Measurements from ENCODE around the gene NMS.
A peak's percentile ranks its signal among the peaks of the same experiment; 100 is the strongest.
"Not testable (repeated sequence)": the region's sequence is repeated elsewhere in the genome, so short reads cannot be mapped to it uniquely, and the experiment has no call there.

The NMS gene

GRCh38 chr2:100470182-100470581 is at the start of gene NMS:
Gene NMS (plus strand): TSS chr2:100470482. CDS start chr2:100470489, 7 bp downstream.
- no peak for DNase-seq

GRCh38 chr2:100422320-100423055 is 47.8 kb upstream of the NMS start:
- no peak for DNase-seq

DNA sequence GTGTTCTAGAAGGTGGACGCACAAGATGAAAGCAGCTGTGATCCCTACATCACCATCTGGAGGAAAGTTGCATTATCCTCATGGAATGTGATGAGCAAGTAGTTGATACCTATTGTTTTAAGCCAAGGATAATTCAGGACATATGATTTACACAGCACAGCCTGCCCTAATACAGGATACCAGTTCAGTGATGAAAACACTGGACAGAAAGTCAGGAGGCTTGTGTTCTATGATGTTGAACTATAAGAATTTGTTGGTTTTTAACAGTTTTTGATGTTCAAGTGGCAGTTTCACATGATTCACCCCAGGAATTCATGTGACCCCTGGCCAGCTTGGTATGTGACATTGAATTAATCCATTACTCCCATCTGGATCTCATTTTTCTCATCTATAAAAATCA is 46.7 kb upstream of the NMS start:
- DNase-seq = no peak

- no peak for DNase-seq
These were observed 45.9 kb upstream of the NMS start for GRCh38 chr2:100424277-100424875.

- DNase-seq = no peak
These were observed 45.2 kb upstream of the NMS start for GRCh38 chr2:100425107-100425506.

DNA sequence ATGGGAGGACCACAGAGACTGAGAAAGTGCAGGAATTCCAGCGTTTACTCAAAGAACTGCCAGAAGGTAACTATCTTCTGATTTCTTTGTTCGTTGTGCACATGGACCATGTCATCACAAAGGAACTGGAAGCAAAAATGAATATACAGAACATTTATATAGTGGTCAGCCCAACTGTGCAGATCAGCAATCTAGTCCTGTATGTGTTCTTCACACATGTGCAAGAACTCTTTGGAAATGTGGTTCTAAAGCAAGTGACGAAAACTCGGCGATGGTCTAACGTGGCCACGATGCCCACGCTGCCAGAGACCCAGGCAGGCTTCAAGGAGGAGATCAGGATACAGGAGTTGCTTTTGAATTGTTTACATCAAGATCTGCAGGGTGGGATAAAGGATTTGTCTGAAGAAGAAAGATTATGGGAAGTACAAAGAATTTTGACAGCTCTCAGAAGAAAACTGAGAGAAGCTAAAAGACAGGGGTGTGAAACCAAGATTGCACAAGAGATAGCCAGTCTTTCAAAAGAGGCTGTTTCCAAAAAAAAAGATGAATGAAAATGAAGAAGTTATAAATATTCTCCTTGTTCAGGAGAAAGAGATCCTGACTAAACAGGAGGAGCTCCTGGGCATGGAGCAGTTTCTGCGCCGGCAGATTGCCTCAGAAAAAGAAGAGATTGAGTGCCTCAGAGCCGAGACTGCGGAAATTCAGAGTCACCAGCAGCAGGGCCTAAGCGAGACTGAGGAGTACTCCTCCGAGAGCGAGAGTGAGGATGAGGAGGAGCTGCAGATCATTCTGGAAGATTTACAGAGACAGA is 44.5 kb upstream of the NMS start:
- no peak for DNase-seq

DNA sequence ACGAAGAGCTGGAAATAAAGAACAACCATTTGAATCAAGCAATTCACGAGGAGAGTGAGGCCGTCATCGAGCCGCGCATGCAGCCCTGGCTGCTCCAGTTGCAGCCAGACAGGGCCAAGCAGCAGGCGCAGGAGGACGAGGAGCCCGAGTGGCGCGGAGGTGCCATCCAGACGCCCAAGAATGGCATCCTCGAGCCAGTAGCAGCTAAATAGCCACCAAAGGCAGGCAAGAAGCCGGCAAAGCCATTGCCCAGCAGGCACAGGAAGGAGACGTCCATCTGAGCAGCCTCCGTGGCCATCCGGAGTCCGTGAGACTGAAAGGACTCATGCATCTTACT is 43.9 kb upstream of the NMS start:
- no peak for DNase-seq

GRCh38 chr2:100427111-100427510 is 43.2 kb upstream of the NMS start:
- no peak for DNase-seq

DNA sequence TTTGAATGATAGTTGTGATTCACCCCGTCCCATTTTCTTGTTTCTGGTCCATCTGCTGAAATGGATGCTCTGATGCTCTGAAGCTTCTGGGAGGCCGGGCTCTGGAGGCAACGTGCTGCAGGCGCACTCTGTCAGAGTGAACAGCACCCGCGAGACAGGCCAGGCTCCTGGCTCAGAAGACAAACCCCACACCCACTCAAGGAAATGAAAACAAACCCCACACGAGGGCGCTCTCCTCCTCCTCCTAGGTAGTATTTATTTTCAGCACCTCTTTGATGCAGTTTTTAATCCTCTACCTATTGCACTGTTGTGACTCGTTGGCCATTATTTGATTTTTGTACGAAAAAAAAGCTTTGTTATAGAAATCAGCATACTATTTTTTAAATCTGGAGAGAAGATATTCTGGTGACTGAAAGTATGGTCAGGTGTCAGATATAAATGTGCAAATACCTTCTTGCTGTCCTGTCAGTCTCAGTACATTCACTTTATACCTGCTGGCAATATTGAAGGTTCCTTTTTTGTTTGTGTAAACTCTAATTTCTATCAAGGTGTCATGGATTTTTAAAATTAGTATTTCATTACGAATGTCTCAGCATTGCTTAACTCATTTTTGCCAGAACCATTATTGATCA is 42.5 kb upstream of the NMS start:
- peak; percentile 65 to 75 for DNase-seq

GRCh38 chr2:100429726-100430125 is 40.6 kb upstream of the NMS start:
- DNase-seq = no peak

DNA sequence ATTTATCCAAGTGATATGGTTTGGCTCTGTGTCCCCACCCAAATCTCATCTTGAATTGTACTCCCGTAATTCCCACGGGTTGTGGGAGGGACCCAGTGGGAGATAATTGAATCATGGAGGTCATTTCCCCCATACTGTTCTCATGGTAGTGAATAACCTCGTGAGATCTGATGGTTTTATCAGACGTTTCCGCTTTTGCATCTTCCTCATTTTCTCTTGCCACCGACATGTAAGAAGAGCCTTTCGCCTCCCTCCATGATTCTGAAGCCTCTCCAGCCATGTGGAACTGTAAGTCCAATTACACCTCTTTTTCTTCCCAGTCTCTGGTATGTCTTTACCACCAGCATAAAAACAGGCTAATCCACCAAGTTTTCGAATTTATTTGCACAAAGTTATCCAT is 32.5 kb upstream of the NMS start:
- no peak for DNase-seq

GRCh38 chr2:100446696-100447095 is 23.6 kb upstream of the NMS start:
- DNase-seq = no peak

DNA sequence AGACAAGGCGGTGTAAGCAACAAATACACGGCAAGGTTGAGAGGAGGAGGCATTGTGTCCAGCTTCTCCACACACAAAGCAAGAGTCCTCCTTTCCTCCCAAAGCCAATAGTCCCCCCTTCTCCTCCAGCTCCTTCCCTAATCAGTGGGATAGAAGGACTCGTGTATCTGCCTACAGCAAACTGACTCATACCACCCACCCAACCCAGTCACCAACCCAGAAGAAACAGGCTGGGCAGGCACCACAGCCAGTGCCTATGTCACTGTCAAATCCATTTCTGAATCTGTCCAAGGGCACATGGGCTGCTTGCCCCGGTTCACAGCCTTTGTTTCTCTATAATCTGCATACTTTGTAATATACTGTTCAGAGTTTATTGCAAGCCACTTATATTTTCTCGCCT is 19.2 kb upstream of the NMS start:
- no peak for DNase-seq

GRCh38 chr2:100451734-100452133 is 18.5 kb upstream of the NMS start:
- no peak for DNase-seq

DNA sequence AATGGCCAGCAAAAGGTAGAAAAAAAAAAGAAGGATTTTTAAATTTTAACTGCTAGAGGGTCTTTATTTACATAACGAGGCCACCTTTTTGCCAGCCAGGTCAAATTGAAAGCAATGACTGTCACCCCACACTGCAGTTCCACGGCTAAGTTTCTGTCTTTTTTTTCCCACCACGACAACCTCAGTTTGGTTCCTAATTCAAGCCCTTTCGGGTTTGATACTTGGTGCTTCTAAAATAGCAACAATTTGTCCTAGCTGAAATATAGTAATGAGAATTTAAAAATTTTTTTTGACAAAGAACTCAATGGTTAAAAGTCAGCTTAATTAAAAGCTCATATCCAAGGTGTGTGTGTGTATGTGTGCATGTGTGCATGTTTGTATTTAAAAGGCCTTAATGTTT is 16.4 kb upstream of the NMS start:
- no peak for DNase-seq

DNA sequence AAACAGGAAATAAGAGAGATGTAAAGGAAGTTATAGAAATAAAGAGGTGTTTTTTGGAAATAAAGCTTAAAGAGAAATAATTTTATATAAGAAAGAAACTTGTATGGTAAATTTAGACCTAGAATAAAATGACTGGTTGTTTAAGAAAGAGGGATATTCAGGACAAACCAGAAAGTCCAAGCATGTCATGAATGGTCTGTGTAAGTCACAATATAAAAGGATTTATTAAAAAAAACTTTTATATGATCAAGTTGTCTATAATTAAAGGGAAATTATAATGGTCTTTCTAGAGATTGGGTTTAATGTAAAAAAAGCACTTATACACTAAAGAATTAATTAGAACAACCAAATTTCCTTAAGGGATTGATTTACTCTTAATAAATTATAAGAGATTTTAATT is 13.9 kb upstream of the NMS start:
- not testable (repeated sequence) for DNase-seq

- no peak for DNase-seq
These were observed 9.3 kb upstream of the NMS start for GRCh38 chr2:100460904-100461530.

GRCh38 chr2:100470898-100471514 is 724 bp downstream of the NMS start:
- no peak for DNase-seq

GRCh38 chr2:100476606-100477005 is 6.3 kb downstream of the NMS start:
- DNase-seq = no peak

DNA sequence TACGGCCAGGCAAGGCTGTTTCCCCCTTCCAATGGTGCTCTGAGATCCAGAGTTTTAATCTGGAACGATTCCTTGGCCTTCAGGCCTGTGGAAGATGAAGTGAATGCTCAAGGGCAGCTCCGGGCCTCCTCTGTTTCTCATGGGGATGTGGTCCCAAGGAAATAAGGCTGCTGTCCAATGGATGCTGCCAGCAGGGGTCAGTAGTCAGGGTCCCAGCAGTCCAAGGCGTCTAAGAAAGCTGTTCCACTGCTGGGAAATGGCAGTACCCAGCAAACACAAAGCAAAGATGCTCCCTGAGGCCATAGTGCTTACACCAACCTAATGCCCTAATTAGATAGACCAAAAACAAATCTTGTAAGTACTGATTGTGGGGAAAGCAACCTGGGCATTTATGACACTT is 12.5 kb downstream of the NMS start:
- DNase-seq = no peak

DNA sequence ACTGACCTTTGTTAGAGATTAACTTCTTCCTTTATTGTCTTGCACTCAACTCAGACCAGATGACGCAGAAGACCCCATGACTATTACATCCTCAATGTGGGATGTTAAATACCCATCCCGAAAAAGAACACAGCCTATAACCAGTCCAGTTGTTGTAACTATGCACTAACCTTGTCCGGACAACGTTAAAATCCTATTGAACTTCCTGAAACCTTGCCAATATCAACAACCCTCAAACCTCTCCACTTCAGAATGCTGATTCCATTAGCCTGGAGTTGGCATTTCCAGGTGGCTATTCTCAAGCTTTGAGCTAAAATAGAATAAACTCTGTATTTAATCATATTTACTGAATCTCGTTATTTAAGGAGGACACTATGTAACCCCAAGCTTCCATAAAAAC is 13.6 kb downstream of the NMS start:
- DNase-seq = no peak

GRCh38 chr2:100484390-100484789 is 14.1 kb downstream of the NMS start:
- no peak for DNase-seq

GRCh38 chr2:100485396-100485795 is 15.1 kb downstream of the NMS start:
- DNase-seq = no peak

Measured in activated CD4-positive, alpha-beta T cell treated with anti-CD3 and anti-CD28 coated beads for 4 hours (primary cell).